GM12878 (cell line): ENCODE results near the gene VPS39. TPM values are rescaled to one million over a fixed set of nuclear protein-coding genes. Genes with fewer than 3 reads are reported as not detected.

Experiments used
- ATAC-seq: fragments of 200-7000 bp; cut with Tn5 transposase; 3 replicates; pipeline ENCODE4 v1.9.1; 2020; ENCODE audit warnings: mild to moderate bottlenecking, moderate library complexity
- BruUV-seq: library from RNA; stranded (reverse); fragments of 400-500 nt; replicated peaks from 2 replicates; lab custom pipeline; 2021; lab: Mats Ljungman, UMichigan
- CTCF ChIA-PET: fragments of 300-600 bp; sonication (Branson Sonifier 250); formaldehyde crosslinking; extraction: SDS; loops from one replicate; lab custom pipeline; 2021; ENCODE audit warnings: inconsistent platforms; lab: Yijun Ruan, JAX
- POLR2A ChIA-PET: fragments of 350-600 bp; formaldehyde crosslinking; extraction: SDS; loops from one replicate; lab custom pipeline; 2021; ENCODE audit warnings: inconsistent platforms; lab: Charles Lee
- RAD21 ChIA-PET: fragments of 300-600 bp; sonication (Branson Sonifier 250); formaldehyde crosslinking; loops from one replicate; lab custom pipeline; 2023; ENCODE audit warnings: antibody characterized with exemption; ENCODE audit not compliant: unreplicated experiment; lab: Charles Lee
- SMC1A ChIA-PET: fragments of 300-600 bp; sonication (Branson Sonifier 250); formaldehyde crosslinking; loops from one replicate; lab custom pipeline; 2023; ENCODE audit not compliant: unreplicated experiment, uncharacterized antibody; lab: Charles Lee
- DNase-seq: peaks from one replicate; pipeline ENCODE4 v3.0.0-alpha.2; 2011; ENCODE audit warnings: low read depth, low spot score
- FAIRE-seq: peaks from 3 replicates; lab custom pipeline; 2011; peaks lifted over from hg19 to GRCh38; lab: Jason Lieb, UNC
- H2AFZ ChIP-seq: 2 replicates; pipeline ENCODE4 v1.6.0; 2011; ENCODE audit warnings: low read depth, low read length, control low read depth; ENCODE audit not compliant: control insufficient read depth
- H3K27ac ChIP-seq: 2 replicates; pipeline ENCODE4 v1.5.1; 2011; ENCODE audit warnings: control low read depth; ENCODE audit not compliant: control insufficient read depth, insufficient read depth
- H3K27me3 ChIP-seq, 2 experiments: replicated peaks in 1 of 2; 2 replicates each; pipeline versions ENCODE4 v1.6.0 to v1.6.1; 2011; ENCODE audit warnings: low read length in 1 of 2; ENCODE audit not compliant: control insufficient read depth in 2 of 2, insufficient read depth in 2 of 2
- H3K36me3 ChIP-seq, 2 experiments: 2 replicates each; pipeline ENCODE4 v1.5.1; 2011; ENCODE audit warnings: low read length in 1 of 2; ENCODE audit not compliant: control insufficient read depth in 2 of 2, insufficient read depth in 2 of 2
- H3K4me1 ChIP-seq: 2 replicates; pipeline ENCODE4 v1.6.1; 2011; ENCODE audit warnings: mild to moderate bottlenecking, low read length, moderate library complexity, mixed read lengths; ENCODE audit not compliant: control insufficient read depth, insufficient read depth
- H3K4me2 ChIP-seq: 2 replicates; pipeline ENCODE4 v1.6.0; 2011; ENCODE audit warnings: control low read depth; ENCODE audit not compliant: control insufficient read depth, insufficient read depth
- H3K4me3 ChIP-seq: fragments of 200-600 bp; sonication (generic); 2 replicates; pipeline ENCODE4 v1.5.1; 2016
- H3K79me2 ChIP-seq: 2 replicates; pipeline ENCODE4 v1.6.0; 2011; ENCODE audit warnings: low read length; ENCODE audit not compliant: control insufficient read depth, insufficient read depth
- H3K9ac ChIP-seq: 2 replicates; pipeline ENCODE4 v1.8.0; 2011; ENCODE audit warnings: low read length, control low read depth, mixed read lengths; ENCODE audit not compliant: control insufficient read depth, insufficient read depth
- H3K9me3 ChIP-seq: replicated peaks from 3 replicates; pipeline ENCODE4 v1.5.1; 2011; ENCODE audit warnings: mild to moderate bottlenecking, low read length; ENCODE audit not compliant: control insufficient read depth, insufficient read depth
- H4K20me1 ChIP-seq: 2 replicates; pipeline ENCODE4 v1.6.0; 2011; ENCODE audit not compliant: control insufficient read depth, insufficient read depth
- ATF7 ChIP-seq: fragments of 450-650 bp; IDR thresholded peaks from 2 replicates; pipeline ENCODE4 v1.6.1; 2016; ENCODE audit warnings: low read depth, mild to moderate bottlenecking
- BMI1 ChIP-seq: fragments of 450-650 bp; IDR thresholded peaks from 2 replicates; pipeline ENCODE4 v1.6.1; 2016; ENCODE audit warnings: mild to moderate bottlenecking, moderate library complexity, borderline replicate concordance
- BRCA1 ChIP-seq: IDR thresholded peaks from 2 replicates; pipeline ENCODE4 v1.6.1; 2011; ENCODE audit warnings: low read depth, low read length, improper control_type of control experiment
- E4F1 ChIP-seq: fragments of 450-650 bp; IDR thresholded peaks from 2 replicates; pipeline ENCODE4 v1.6.1; 2018; ENCODE audit warnings: borderline replicate concordance, mild to moderate bottlenecking; ENCODE audit not compliant: partially characterized antibody
- JUNB ChIP-seq: IDR thresholded peaks from 2 replicates; pipeline ENCODE4 v1.6.1; 2016; ENCODE audit warnings: antibody characterized with exemption, mild to moderate bottlenecking
- MEF2B ChIP-seq: fragments of 450-650 bp; IDR thresholded peaks from 2 replicates; pipeline ENCODE4 v1.6.1; 2018; ENCODE audit warnings: mild to moderate bottlenecking, moderate library complexity; ENCODE audit not compliant: partially characterized antibody, poor library complexity, severe bottlenecking
- MXI1 ChIP-seq: fragments of 150-350 bp; IDR thresholded peaks from 2 replicates; pipeline ENCODE4 v1.6.1; 2011; ENCODE audit warnings: low read depth, mild to moderate bottlenecking, inconsistent platforms, low read length, improper control_type of control experiment
- NR2C1 ChIP-seq: fragments of 450-650 bp; IDR thresholded peaks from 2 replicates; pipeline ENCODE4 v1.6.1; 2017; ENCODE audit warnings: antibody characterized with exemption, mild to moderate bottlenecking, moderate library complexity
- PAX5 ChIP-seq: IDR thresholded peaks from 2 replicates; pipeline ENCODE4 v1.6.1; 2011; ENCODE audit warnings: low read depth, low read length, borderline replicate concordance
- RBBP5 ChIP-seq: fragments of 200-600 bp; sonication (generic); conservative IDR thresholded peaks from 2 replicates; pipeline ENCODE4 v1.6.1; 2016
- SP1 ChIP-seq: IDR thresholded peaks from one replicate; pipeline ENCODE4 v1.6.1; 2011; ENCODE audit warnings: low read depth, low read length
- SPI1 ChIP-seq: IDR thresholded peaks from 2 replicates; pipeline ENCODE4 v1.6.1; 2011; ENCODE audit warnings: low read depth, mild to moderate bottlenecking, low read length, moderate library complexity, borderline replicate concordance; ENCODE audit not compliant: insufficient read depth
- SRF ChIP-seq, 2 experiments: IDR thresholded peaks; 2 replicates each; pipeline ENCODE4 v1.6.1; 2011; ENCODE audit warnings: low read depth in 2 of 2, low read length in 2 of 2, mild to moderate bottlenecking in 1 of 2, moderate library complexity in 1 of 2
- STAT1 ChIP-seq: fragments of 450-650 bp; conservative IDR thresholded peaks from 2 replicates; pipeline ENCODE4 v1.6.1; 2014; ENCODE audit warnings: antibody characterized with exemption, mild to moderate bottlenecking
- SUPT20H ChIP-seq: IDR thresholded peaks from 2 replicates; pipeline ENCODE4 v1.6.1; 2011; ENCODE audit warnings: low read depth, mild to moderate bottlenecking, low read length, moderate library complexity, borderline replicate concordance; ENCODE audit not compliant: control insufficient read depth
- SUZ12 ChIP-seq: fragments of 200-600 bp; sonication (generic); IDR thresholded peaks from one replicate; pipeline ENCODE4 v1.6.1; 2018; ENCODE audit warnings: antibody characterized with exemption, mild to moderate bottlenecking; ENCODE audit not compliant: unreplicated experiment
- YBX1 ChIP-seq: fragments of 450-650 bp; IDR thresholded peaks from 2 replicates; pipeline ENCODE4 v1.6.1; 2016; ENCODE audit warnings: antibody characterized with exemption
- ZNF207 ChIP-seq: fragments of 450-650 bp; IDR thresholded peaks from 2 replicates; pipeline ENCODE4 v1.6.1; 2014; ENCODE audit warnings: antibody characterized with exemption, mild to moderate bottlenecking, borderline replicate concordance
- WGBS: methylation state at CpG from one replicate; pipeline ENCODE4 v1.1.6; 2016; ENCODE audit warnings: low lambda C conversion rate; ENCODE audit not compliant: insufficient replicate concordance, insufficient coverage; ENCODE audit errors: missing lambda C conversion rate; 5-methylcytosine and 5-hydroxymethylcytosine counted together
- in situ Hi-C: fragments of 300-500 bp; cut with MboI; formaldehyde crosslinking; loops from 9 replicates; pipeline ENCODE4 v1.14.3; 2018; ENCODE audit warnings: mixed read lengths
- intact Hi-C: fragments of 100-400 bp; cut with micrococcal nuclease; formaldehyde crosslinking; loops from one replicate; pipeline ENCODE4 v1.14.2; 2022; ENCODE audit not compliant: unreplicated experiment
- polyA plus RNA-seq, 11 experiments: library from polyadenylated mRNA; depleted of rRNA in 4 of 11; unstranded in 6 of 11; stranded (reverse) in 5 of 11; fragments of >200 nt; fragmentation: Nextera tagmentation in 4 of 11; fragmentation: Illumina TruSeq in 1 of 11; extraction: Ambion mirVana in 4 of 11; extraction: Trizol in 1 of 11; gene quantifications; 1 replicate in 1 of 11; 2 replicates in 10 of 11; pipeline versions ENCODE4 v1.2.1 to v1.2.3, GENCODE V29; 2011 to 2016; ENCODE audit warnings: inconsistent platforms in 2 of 11, missing spikeins in 2 of 11, low read depth in 1 of 11
- total RNA-seq, 4 experiments: library from RNA; depleted of rRNA in 3 of 4; stranded (reverse); fragments of >200 nt in 3 of 4; fragmentation: Illumina TruSeq in 1 of 4; extraction: Trizol in 1 of 4; gene quantifications; 2 replicates each; pipeline versions ENCODE4 v1.2.1 to v1.2.3, GENCODE V29; 2013 to 2021

VPS39 gene
- total and polyA plus RNA-seq, 10 of the 15 experiments (the other 5 are each of a cell fraction or from before 2014, with no cell fraction given): 4.9 to 50.0 (median 36.2) TPM

GRCh38 chr15:42152921-42153698 is 55.0 kb downstream of the VPS39 start (continued):
- TF ChIP-seq E4F1: no peak
- no peak for TF ChIP-seq NR2C1
- no peak for TF ChIP-seq SUPT20H
- no peak for TF ChIP-seq PAX5
- no peak for TF ChIP-seq ZNF207

- no TSS peak for BruUV-seq
- DNase-seq: no peak
- WGBS: 69% methylated on average over 14 of the region's 14 CpGs
- Histone ChIP-seq H3K9ac (no peak overlapping the region), H3K9me3 (no peaks in the 10 kb centered on the region), H3K4me3 (no peak overlapping the region), H3K27me3 (no peaks in the 10 kb centered on the region), H3K27ac (no peak overlapping the region), H3K4me1 (no peaks in the 10 kb centered on the region), H3K79me2 (no peaks in the 10 kb centered on the region), H4K20me1 (no peaks in the 10 kb centered on the region), H3K4me2 (no peak overlapping the region), H2AFZ (no peak overlapping the region), H3K36me3 (no peaks in the 10 kb centered on the region)
- no peak for ATAC-seq
- SMC1A ChIA-PET: no interaction called here
- in situ Hi-C loops (no loop called here), intact Hi-C loops (no loop called here)
- CTCF ChIA-PET: no interaction called here
- RAD21 ChIA-PET: no interaction called here
- POLR2A ChIA-PET: no interaction called here
- FAIRE-seq: no peak
- TF ChIP-seq SRF (IDR thresholded peaks at IDR 0.05; ENCODE audit: low read depth in 2 of 2, low read length in 2 of 2) (no peak), E4F1 (no peak), SPI1 (no peak), SUZ12 (no peak), BMI1 (no peak), ATF7 (no peak), YBX1 (no peak), STAT1 (no peak), MEF2B (no peak), RBBP5 (no peak), MXI1 (no peak), SP1 (no peak), JUNB (no peak), BRCA1 (no peak)
These were observed 55.7 kb downstream of the VPS39 start for GRCh38 chr15:42152196-42152920.
